Endothelial cell of umbilical vein (primary cell): ENCODE measurements around the gene GLYATL1. TPM values are rescaled to one million over a fixed set of nuclear protein-coding genes. Genes with fewer than 3 reads are reported as not detected.

ENCODE experiments used
- BruUV-seq: library from RNA; stranded (reverse); fragments of 400-500 nt; replicated peaks from 2 replicates; lab custom pipeline; 2021; lab: Mats Ljungman, UMichigan
- CTCF ChIA-PET: fragments of 300-600, 350-600 bp; sonication (Branson Sonifier 250); formaldehyde crosslinking; loops from one replicate; lab custom pipeline; 2021; ENCODE audit warnings: antibody characterized with exemption, inconsistent platforms; lab: Charles Lee
- POLR2A ChIA-PET: fragments of 300-600, 350-600 bp; sonication (Branson Sonifier 250); formaldehyde crosslinking; loops from one replicate; lab custom pipeline; 2021; ENCODE audit warnings: antibody characterized with exemption, inconsistent platforms; lab: Charles Lee
- DNase-seq: peaks from one replicate; pipeline ENCODE4 v3.0.0-alpha.2; 2011; ENCODE audit warnings: low read depth, low spot score
- FAIRE-seq: peaks from 2 replicates; lab custom pipeline; 2011; peaks lifted over from hg19 to GRCh38; lab: Jason Lieb, UNC
- H2AFZ ChIP-seq: 2 replicates; pipeline ENCODE4 v1.6.0; 2012; ENCODE audit warnings: low read depth, low read length, control low read depth, inconsistent platforms
- H3K27ac ChIP-seq: 2 replicates; pipeline ENCODE4 v1.5.1; 2011; ENCODE audit warnings: low read depth, mild to moderate bottlenecking, control low read depth, low read length, moderate library complexity; ENCODE audit not compliant: insufficient read depth
- H3K27me3 ChIP-seq, 2 experiments: 2 replicates each; pipeline versions ENCODE4 v1.6.0 to v1.6.1; 2011; ENCODE audit warnings: low read length in 2 of 2, mixed read lengths in 1 of 2; ENCODE audit not compliant: control insufficient read depth in 2 of 2, insufficient read depth in 2 of 2
- H3K36me3 ChIP-seq, 2 experiments: 2 replicates in 1 of 2; 3 replicates in 1 of 2; pipeline ENCODE4 v1.5.1; 2011; ENCODE audit warnings: low read length in 2 of 2, mild to moderate bottlenecking in 1 of 2, moderate library complexity in 1 of 2; ENCODE audit not compliant: control insufficient read depth in 2 of 2, insufficient read depth in 2 of 2; ENCODE audit errors: extremely low read depth in 1 of 2
- H3K4me1 ChIP-seq: 3 replicates; pipeline ENCODE4 v1.5.1; 2011; ENCODE audit warnings: mild to moderate bottlenecking, low read length; ENCODE audit not compliant: control insufficient read depth, insufficient read depth; ENCODE audit errors: extremely low read depth
- H3K4me2 ChIP-seq: 2 replicates; pipeline ENCODE4 v1.6.1; 2011; ENCODE audit warnings: low read length, control low read depth, mixed read lengths; ENCODE audit not compliant: insufficient read depth
- H3K4me3 ChIP-seq, 3 experiments: fragments of 200-600 bp in 1 of 3; sonication (generic), shearing (Covaris generic) in 1 of 3; replicated peaks in 1 of 3; 2 replicates each; pipeline ENCODE4 v1.5.1; 2011 to 2016; ENCODE audit warnings: control low read depth in 3 of 3, low read length in 3 of 3, mild to moderate bottlenecking in 2 of 3, inconsistent platforms in 1 of 3, low read depth in 1 of 3, moderate library complexity in 1 of 3; ENCODE audit not compliant: insufficient read depth in 1 of 3
- H3K79me2 ChIP-seq: 2 replicates; pipeline ENCODE4 v1.6.0; 2012; ENCODE audit warnings: low read length, inconsistent platforms; ENCODE audit not compliant: control insufficient read depth, insufficient read depth
- H3K9ac ChIP-seq: replicated peaks from 2 replicates; pipeline ENCODE3; 2011; ENCODE audit warnings: low read length, control low read depth; ENCODE audit not compliant: insufficient read depth; ENCODE audit errors: extremely low read depth
- H3K9me1 ChIP-seq: replicated peaks from 3 replicates; pipeline ENCODE4 v1.6.0; 2011; ENCODE audit warnings: mild to moderate bottlenecking, low read length; ENCODE audit not compliant: control insufficient read depth, insufficient read depth; ENCODE audit errors: extremely low read depth
- H3K9me3 ChIP-seq: replicated peaks from 2 replicates; pipeline ENCODE4 v1.5.1; 2012; ENCODE audit warnings: low read length, inconsistent platforms; ENCODE audit not compliant: control insufficient read depth, insufficient read depth
- H4K20me1 ChIP-seq: replicated peaks from 2 replicates; pipeline ENCODE3; 2011; ENCODE audit warnings: mild to moderate bottlenecking, low read length; ENCODE audit not compliant: control insufficient read depth, insufficient read depth; ENCODE audit errors: extremely low read depth
- EZH2 ChIP-seq: IDR thresholded peaks from 2 replicates; pipeline ENCODE4 v1.6.1; 2012; ENCODE audit warnings: borderline replicate concordance, low read depth, mild to moderate bottlenecking, moderate library complexity, low read length, inconsistent platforms; ENCODE audit not compliant: severe bottlenecking
- FOS ChIP-seq: IDR thresholded peaks from 2 replicates; pipeline ENCODE4 v1.6.1; 2011; ENCODE audit warnings: mild to moderate bottlenecking, low read length, moderate library complexity, borderline replicate concordance; ENCODE audit not compliant: insufficient read depth
- GATA2 ChIP-seq: IDR thresholded peaks from 2 replicates; pipeline ENCODE4 v1.7.0; 2011; ENCODE audit warnings: low read depth, mild to moderate bottlenecking, moderate library complexity, mixed read lengths, low read length; ENCODE audit not compliant: insufficient read length, insufficient read depth
- JUN ChIP-seq: IDR thresholded peaks from 2 replicates; pipeline ENCODE4 v1.6.1; 2011; ENCODE audit warnings: borderline replicate concordance, low read depth; ENCODE audit not compliant: insufficient read length, insufficient read depth
- MYC ChIP-seq: IDR thresholded peaks from one replicate; pipeline ENCODE4 v1.6.1; 2011; ENCODE audit warnings: mild to moderate bottlenecking, low read depth, low read length
- POLR2A ChIP-seq: IDR thresholded peaks from 2 replicates; pipeline ENCODE4 v1.6.1; 2012; ENCODE audit warnings: low read depth, mild to moderate bottlenecking, control low read depth, low read length
- POLR2AphosphoS5 ChIP-seq: IDR thresholded peaks from 2 replicates; pipeline ENCODE4 v1.6.1; 2012; ENCODE audit warnings: low read depth, mild to moderate bottlenecking, control low read depth, low read length, moderate library complexity; ENCODE audit not compliant: insufficient read depth
- dilution Hi-C: fragments of 300-500 bp; cut with MboI; formaldehyde crosslinking; loops from one replicate; pipeline ENCODE4 v1.15.0; 2019; ENCODE audit warnings: low sequenced_read_pairs; ENCODE audit not compliant: extremely low pct_ligation_motif_present
- intact Hi-C: fragments of 100-400 bp; cut with micrococcal nuclease; formaldehyde crosslinking; loops from one replicate; pipeline ENCODE4 v1.10.0; 2022
- polyA plus RNA-seq, 4 experiments: library from polyadenylated mRNA; depleted of rRNA in 3 of 4; stranded (reverse) in 3 of 4; unstranded in 1 of 4; fragments of >200 nt; gene quantifications; 2 replicates each; pipeline versions ENCODE4 v1.2.1 to v1.2.3, GENCODE V29; 2011 to 2012; ENCODE audit warnings: missing spikeins in 1 of 4
- total RNA-seq: library from RNA; stranded (reverse); gene quantifications from 2 replicates; pipeline ENCODE4 v1.2.3, GENCODE V29; 2021
- TF ChIP-seq, protein P1 (sequence below): IDR thresholded peaks from 2 replicates; pipeline ENCODE4 v1.6.1; 2011; ENCODE audit not compliant: insufficient read depth, insufficient read length
- TF ChIP-seq, protein P2 (sequence below), 2 donors: IDR thresholded peaks; 1 replicate in 1 of 2; 2 replicates in 1 of 2; pipeline ENCODE4 v1.5.1; 2011; ENCODE audit warnings: low read length in 2 of 2, mild to moderate bottlenecking in 2 of 2, moderate library complexity in 2 of 2, control low read depth in 1 of 2, inconsistent platforms in 1 of 2, low read depth in 1 of 2; ENCODE audit not compliant: insufficient read depth in 1 of 2; ENCODE audit errors: extremely low read depth in 1 of 2

Gene GLYATL1
- total and polyA plus RNA-seq, 2 donors (not counting 3 experiments of a cell fraction or from before 2014, with no cell fraction given) = not detected

DNA sequence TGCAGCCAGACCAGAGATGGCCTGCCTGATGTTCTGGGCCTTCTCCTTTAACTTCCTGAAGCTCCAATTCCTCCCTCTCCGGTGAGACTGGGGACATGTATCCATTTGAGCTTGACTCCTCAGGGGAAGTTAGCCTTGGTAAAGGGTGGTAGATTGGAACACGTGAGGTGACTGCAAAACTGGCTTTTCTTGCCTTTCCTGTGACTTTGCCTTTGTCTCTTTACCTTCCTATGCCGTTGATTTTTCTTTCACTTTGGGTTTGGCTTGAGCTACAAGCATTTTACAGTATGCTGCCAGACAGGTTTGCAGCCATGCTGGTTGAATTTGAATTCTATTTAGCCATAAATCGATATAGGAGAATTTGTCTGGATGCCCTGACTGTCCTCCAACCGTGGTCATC, 16.8 kb upstream of the GLYATL1 start:
- H2AFZ ChIP-seq = no peak overlapping the region
- no peaks in the 10 kb centered on the region for H3K4me1 ChIP-seq
- BruUV-seq = no TSS peak
- H3K9me3 ChIP-seq = no peaks in the 10 kb centered on the region
- no peak overlapping the region for H3K27ac ChIP-seq
- no peaks in the 10 kb centered on the region for H3K36me3 ChIP-seq
- no peaks in the 10 kb centered on the region for H3K9me1 ChIP-seq
- DNase-seq (no peak), FAIRE-seq (no peak)
- H3K9ac ChIP-seq = no peak overlapping the region
- CTCF ChIA-PET = interaction anchor here (1.1 kb wide), 1 partner anchor 72 kb away, joined by 3 read pairs; no protein-coding TSS in a partner anchor
- intact Hi-C loops (no loop called here), dilution Hi-C loops (no loop called here)
- POLR2A ChIA-PET = no interaction called here
- H3K4me3 ChIP-seq = no peak overlapping the region
- no peak overlapping the region for H3K4me2 ChIP-seq
- TF ChIP-seq EZH2 = no peak
- TF ChIP-seq, protein P1, sequence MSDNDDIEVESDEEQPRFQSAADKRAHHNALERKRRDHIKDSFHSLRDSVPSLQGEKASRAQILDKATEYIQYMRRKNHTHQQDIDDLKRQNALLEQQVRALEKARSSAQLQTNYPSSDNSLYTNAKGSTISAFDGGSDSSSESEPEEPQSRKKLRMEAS = no peak
- no peak for TF ChIP-seq MYC
- no peak for TF ChIP-seq POLR2A
- no peak for TF ChIP-seq POLR2AphosphoS5
- TF ChIP-seq FOS = no peak
- no peak for TF ChIP-seq GATA2
- TF ChIP-seq JUN = no peak
- TF ChIP-seq, protein P2, sequence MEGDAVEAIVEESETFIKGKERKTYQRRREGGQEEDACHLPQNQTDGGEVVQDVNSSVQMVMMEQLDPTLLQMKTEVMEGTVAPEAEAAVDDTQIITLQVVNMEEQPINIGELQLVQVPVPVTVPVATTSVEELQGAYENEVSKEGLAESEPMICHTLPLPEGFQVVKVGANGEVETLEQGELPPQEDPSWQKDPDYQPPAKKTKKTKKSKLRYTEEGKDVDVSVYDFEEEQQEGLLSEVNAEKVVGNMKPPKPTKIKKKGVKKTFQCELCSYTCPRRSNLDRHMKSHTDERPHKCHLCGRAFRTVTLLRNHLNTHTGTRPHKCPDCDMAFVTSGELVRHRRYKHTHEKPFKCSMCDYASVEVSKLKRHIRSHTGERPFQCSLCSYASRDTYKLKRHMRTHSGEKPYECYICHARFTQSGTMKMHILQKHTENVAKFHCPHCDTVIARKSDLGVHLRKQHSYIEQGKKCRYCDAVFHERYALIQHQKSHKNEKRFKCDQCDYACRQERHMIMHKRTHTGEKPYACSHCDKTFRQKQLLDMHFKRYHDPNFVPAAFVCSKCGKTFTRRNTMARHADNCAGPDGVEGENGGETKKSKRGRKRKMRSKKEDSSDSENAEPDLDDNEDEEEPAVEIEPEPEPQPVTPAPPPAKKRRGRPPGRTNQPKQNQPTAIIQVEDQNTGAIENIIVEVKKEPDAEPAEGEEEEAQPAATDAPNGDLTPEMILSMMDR (IDR thresholded peaks at IDR 0.05; ENCODE audit: extremely low read depth in 1 of 2, insufficient read depth in 1 of 2, low read depth in 1 of 2, low read length in 2 of 2) = no peak
- no peaks in the 10 kb centered on the region for H3K27me3 ChIP-seq
- H4K20me1 ChIP-seq = no peaks in the 10 kb centered on the region
- H3K79me2 ChIP-seq = no peaks in the 10 kb centered on the region
